Vagina (tissue), 2 donors: ENCODE measurements around the gene TMC4.

Source experiments
- POLR2A ChIP-seq, 2 donors: fragments of 450-650 bp; IDR thresholded peaks; one replicate each; pipeline ENCODE4 v1.6.1; 2017; ENCODE audit warnings: antibody characterized with exemption in 2 of 2, mild to moderate bottlenecking in 2 of 2, moderate library complexity in 2 of 2
- POLR2AphosphoS5 ChIP-seq, 2 donors: sonication (generic); formaldehyde crosslinking; IDR thresholded peaks; one replicate each; pipeline ENCODE4 v1.9.0; 2017; ENCODE audit warnings: antibody characterized with exemption in 2 of 2, mild to moderate bottlenecking in 2 of 2, low read depth in 1 of 2; ENCODE audit not compliant: insufficient read depth in 1 of 2

- TF ChIP-seq POLR2A (IDR thresholded peaks at IDR 0.05) (no peak), POLR2AphosphoS5 (IDR thresholded peaks at IDR 0.05; ENCODE audit: insufficient read depth in 1 of 2, low read depth in 1 of 2) (no peak)
Measured at GRCh38 chr19:54156490-54156889, 16.5 kb downstream of the TMC4 start.
